HEK293 (cell line): ENCODE data around the gene MYLK2.

Source experiments
- KLF1 ChIP-seq: fragments of 450-650 bp; formaldehyde crosslinking; IDR thresholded peaks from 2 replicates; pipeline ENCODE4 v1.5.1; 2016; ENCODE audit warnings: missing biosample characterization, missing genetic modification characterization
- KLF7 ChIP-seq: fragments of 450-650 bp; formaldehyde crosslinking; IDR thresholded peaks from 2 replicates; pipeline ENCODE4 v1.5.1; 2016; ENCODE audit warnings: missing biosample characterization, missing genetic modification characterization, borderline replicate concordance
- REPIN1 ChIP-seq: fragments of 450-650 bp; formaldehyde crosslinking; IDR thresholded peaks from 2 replicates; pipeline ENCODE4 v1.5.1; 2017; ENCODE audit warnings: missing biosample characterization, missing genetic modification characterization, low read depth
- SETDB1 ChIP-seq: IDR thresholded peaks from one replicate; pipeline ENCODE4 v1.6.1; 2017; ENCODE audit warnings: mild to moderate bottlenecking, low read length, moderate library complexity, mixed read lengths; ENCODE audit not compliant: insufficient read length
- TCF7L2 ChIP-seq: IDR thresholded peaks from 2 replicates; pipeline ENCODE4 v1.6.1; 2011; ENCODE audit warnings: low read depth, mild to moderate bottlenecking, inconsistent platforms, low read length, moderate library complexity, borderline replicate concordance
- WT1 ChIP-seq: fragments of 450-650 bp; formaldehyde crosslinking; IDR thresholded peaks from 2 replicates; pipeline ENCODE4 v1.5.1; 2016; ENCODE audit warnings: missing biosample characterization, missing genetic modification characterization
- YY1 ChIP-seq: fragments of 450-650 bp; formaldehyde crosslinking; IDR thresholded peaks from 2 replicates; pipeline ENCODE4 v1.5.1; 2018; ENCODE audit warnings: missing biosample characterization, missing genetic modification characterization
- YY2 ChIP-seq: fragments of 450-650 bp; formaldehyde crosslinking; IDR thresholded peaks from 2 replicates; pipeline ENCODE4 v1.5.1; 2016; ENCODE audit warnings: missing biosample characterization, missing genetic modification characterization
- ZFHX2 ChIP-seq: fragments of 450-650 bp; formaldehyde crosslinking; conservative IDR thresholded peaks from 2 replicates; pipeline ENCODE4 v1.5.1; 2016; ENCODE audit warnings: missing biosample characterization, missing genetic modification characterization
- ZNF121 ChIP-seq: fragments of 450-650 bp; formaldehyde crosslinking; IDR thresholded peaks from 2 replicates; pipeline ENCODE4 v1.5.1; 2016; ENCODE audit warnings: missing biosample characterization, missing genetic modification characterization
- ZNF23 ChIP-seq: fragments of 450-650 bp; formaldehyde crosslinking; IDR thresholded peaks from 2 replicates; pipeline ENCODE4 v1.5.1; 2016; ENCODE audit warnings: missing biosample characterization, missing genetic modification characterization, borderline replicate concordance
- ZNF37A ChIP-seq: fragments of 450-650 bp; IDR thresholded peaks from 2 replicates; pipeline ENCODE4 v1.5.1; 2018; ENCODE audit warnings: missing biosample characterization, missing genetic modification characterization
- TF ChIP-seq, protein P1 (sequence below): fragments of 450-650 bp; formaldehyde crosslinking; IDR thresholded peaks from 2 replicates; pipeline ENCODE4 v1.5.1; 2016; ENCODE audit warnings: missing biosample characterization, missing genetic modification characterization

DNA sequence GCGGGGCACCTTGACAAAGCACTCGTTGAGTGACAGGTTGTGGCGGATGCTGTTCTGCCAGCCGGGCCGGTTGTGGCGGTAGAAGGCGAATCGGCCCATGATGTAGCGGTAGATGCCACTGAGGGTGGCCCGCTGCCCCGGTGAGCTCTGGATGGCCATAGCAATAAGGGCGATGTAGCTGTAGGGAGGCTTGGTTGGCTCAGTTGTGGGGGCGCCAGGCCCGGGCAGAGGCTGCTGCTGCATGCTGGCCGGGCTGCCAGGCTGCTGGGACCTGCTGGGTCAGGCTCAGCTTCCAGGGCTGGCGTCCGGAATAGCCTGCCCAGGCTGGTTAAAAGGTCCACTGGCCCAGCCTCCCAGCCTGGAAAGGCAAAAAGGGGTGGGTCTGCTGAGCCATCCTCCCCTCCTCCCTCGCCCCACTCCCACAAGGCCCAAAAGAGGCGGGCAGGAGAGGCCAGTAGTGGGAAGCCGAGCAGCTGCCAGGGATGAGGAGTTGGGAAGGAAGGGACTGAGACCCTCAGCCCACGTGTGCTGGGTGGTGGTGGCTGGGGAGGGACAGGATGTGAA lies 26.2 kb downstream of the MYLK2 start, which contains the start of gene FOXS1:
- TF ChIP-seq ZNF23 (no peak), TCF7L2 (no peak), ZNF121 (tag by site-specific recombination) (no peak), KLF1 (tag by site-specific recombination) (no peak), ZNF37A (tag by site-specific recombination) (no peak), SETDB1 (no peak), WT1 (no peak), YY2 (tag by site-specific recombination) (no peak), YY1 (tag by site-specific recombination) (no peak), REPIN1 (tag by site-specific recombination) (no peak), ZFHX2 (tag by site-specific recombination) (peak; percentile 81), KLF7 (tag by site-specific recombination) (no peak)
- TF ChIP-seq, protein P1, sequence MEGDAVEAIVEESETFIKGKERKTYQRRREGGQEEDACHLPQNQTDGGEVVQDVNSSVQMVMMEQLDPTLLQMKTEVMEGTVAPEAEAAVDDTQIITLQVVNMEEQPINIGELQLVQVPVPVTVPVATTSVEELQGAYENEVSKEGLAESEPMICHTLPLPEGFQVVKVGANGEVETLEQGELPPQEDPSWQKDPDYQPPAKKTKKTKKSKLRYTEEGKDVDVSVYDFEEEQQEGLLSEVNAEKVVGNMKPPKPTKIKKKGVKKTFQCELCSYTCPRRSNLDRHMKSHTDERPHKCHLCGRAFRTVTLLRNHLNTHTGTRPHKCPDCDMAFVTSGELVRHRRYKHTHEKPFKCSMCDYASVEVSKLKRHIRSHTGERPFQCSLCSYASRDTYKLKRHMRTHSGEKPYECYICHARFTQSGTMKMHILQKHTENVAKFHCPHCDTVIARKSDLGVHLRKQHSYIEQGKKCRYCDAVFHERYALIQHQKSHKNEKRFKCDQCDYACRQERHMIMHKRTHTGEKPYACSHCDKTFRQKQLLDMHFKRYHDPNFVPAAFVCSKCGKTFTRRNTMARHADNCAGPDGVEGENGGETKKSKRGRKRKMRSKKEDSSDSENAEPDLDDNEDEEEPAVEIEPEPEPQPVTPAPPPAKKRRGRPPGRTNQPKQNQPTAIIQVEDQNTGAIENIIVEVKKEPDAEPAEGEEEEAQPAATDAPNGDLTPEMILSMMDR (tag by site-specific recombination), result no peak
